Ascending aorta (tissue), 2 donors: ENCODE results near the gene CDH23. TPM values are rescaled to one million over a fixed set of nuclear protein-coding genes. Genes with fewer than 3 reads are reported as not detected.

Experiments used
- DNase-seq, 2 donors: peaks; one replicate each; pipeline ENCODE4 v3.0.0-alpha.2; 2019; ENCODE audit warnings: low spot score in 2 of 2
- H3K27ac ChIP-seq, 2 donors: fragments of 200-600 bp; sonication (generic); one replicate each; pipeline ENCODE4 v1.5.1; 2016 to 2017; ENCODE audit warnings: mild to moderate bottlenecking in 1 of 2
- H3K27me3 ChIP-seq: fragments of 200-600 bp; sonication (generic); one replicate; pipeline ENCODE4 v1.5.1; 2017
- H3K36me3 ChIP-seq, 2 donors: fragments of 200-600 bp; sonication (generic); one replicate each; pipeline ENCODE4 v1.5.1; 2016
- H3K4me1 ChIP-seq, 2 donors: fragments of 200-600 bp; sonication (generic); one replicate each; pipeline ENCODE4 v1.5.1; 2016 to 2017; ENCODE audit warnings: mild to moderate bottlenecking in 1 of 2
- H3K4me3 ChIP-seq, 2 donors: fragments of 200-600 bp; sonication (generic); one replicate each; pipeline ENCODE4 v1.5.1; 2016 to 2017; ENCODE audit warnings: mild to moderate bottlenecking in 1 of 2
- H3K9me3 ChIP-seq, 2 donors: fragments of 200-600 bp; sonication (generic); one replicate each; pipeline ENCODE4 v1.5.1; 2016
- intact Hi-C: fragments of 100-400 bp; cut with DNase I; formaldehyde crosslinking; loops from one replicate; pipeline ENCODE4 v1.15.1; 2023
- total RNA-seq: library from RNA; depleted of rRNA; stranded (reverse); fragments of >200 nt; gene quantifications from one replicate; pipeline ENCODE4 v1.1.0, GENCODE V29; 2016
- TF ChIP-seq, protein P1 (sequence below), 3 experiments: fragments of 200-600 bp in 2 of 3; fragments of 450-650 bp in 1 of 3; sonication (generic) in 2 of 3; IDR thresholded peaks; one replicate each; pipeline ENCODE4 v1.5.1; 2016 to 2019; ENCODE audit warnings: antibody characterized with exemption in 3 of 3, mild to moderate bottlenecking in 1 of 3, moderate library complexity in 1 of 3

CDH23 gene
- total RNA-seq, 1 donor from 2014 or later: 40.9 TPM

DNA sequence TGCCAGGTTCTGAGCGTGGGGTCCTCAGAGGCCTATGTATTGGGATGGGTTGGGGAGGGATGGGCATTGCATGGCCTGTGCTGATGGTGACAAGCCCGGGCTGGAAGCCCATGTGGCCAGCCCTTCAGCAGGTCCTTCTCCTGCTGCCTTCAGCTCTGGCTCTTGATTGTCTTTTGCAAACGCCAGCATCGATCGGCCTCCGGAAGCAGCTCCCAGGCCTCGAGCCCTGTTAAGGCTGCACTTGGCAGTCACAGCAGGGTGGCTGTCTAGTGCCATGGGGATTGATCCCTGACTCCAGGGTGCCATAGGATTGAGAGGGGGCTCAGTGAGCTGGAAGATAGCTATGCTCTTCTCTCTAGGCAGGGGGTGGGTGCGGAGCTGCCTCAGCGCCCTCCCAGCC, 51.4 kb downstream of the CDH23 start:
- TF ChIP-seq, protein P1, sequence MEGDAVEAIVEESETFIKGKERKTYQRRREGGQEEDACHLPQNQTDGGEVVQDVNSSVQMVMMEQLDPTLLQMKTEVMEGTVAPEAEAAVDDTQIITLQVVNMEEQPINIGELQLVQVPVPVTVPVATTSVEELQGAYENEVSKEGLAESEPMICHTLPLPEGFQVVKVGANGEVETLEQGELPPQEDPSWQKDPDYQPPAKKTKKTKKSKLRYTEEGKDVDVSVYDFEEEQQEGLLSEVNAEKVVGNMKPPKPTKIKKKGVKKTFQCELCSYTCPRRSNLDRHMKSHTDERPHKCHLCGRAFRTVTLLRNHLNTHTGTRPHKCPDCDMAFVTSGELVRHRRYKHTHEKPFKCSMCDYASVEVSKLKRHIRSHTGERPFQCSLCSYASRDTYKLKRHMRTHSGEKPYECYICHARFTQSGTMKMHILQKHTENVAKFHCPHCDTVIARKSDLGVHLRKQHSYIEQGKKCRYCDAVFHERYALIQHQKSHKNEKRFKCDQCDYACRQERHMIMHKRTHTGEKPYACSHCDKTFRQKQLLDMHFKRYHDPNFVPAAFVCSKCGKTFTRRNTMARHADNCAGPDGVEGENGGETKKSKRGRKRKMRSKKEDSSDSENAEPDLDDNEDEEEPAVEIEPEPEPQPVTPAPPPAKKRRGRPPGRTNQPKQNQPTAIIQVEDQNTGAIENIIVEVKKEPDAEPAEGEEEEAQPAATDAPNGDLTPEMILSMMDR (IDR thresholded peaks at IDR 0.05): no peak
- Histone ChIP-seq H3K36me3 (no peaks in the 10 kb centered on the region), H3K4me3 (no peak overlapping the region), H3K4me1 (no peaks in the 10 kb centered on the region), H3K9me3 (no peaks in the 10 kb centered on the region), H3K27me3 (no peaks in the 10 kb centered on the region), H3K27ac (no peak overlapping the region)
- intact Hi-C loops: no loop called here
- DNase-seq: no peak

DNA sequence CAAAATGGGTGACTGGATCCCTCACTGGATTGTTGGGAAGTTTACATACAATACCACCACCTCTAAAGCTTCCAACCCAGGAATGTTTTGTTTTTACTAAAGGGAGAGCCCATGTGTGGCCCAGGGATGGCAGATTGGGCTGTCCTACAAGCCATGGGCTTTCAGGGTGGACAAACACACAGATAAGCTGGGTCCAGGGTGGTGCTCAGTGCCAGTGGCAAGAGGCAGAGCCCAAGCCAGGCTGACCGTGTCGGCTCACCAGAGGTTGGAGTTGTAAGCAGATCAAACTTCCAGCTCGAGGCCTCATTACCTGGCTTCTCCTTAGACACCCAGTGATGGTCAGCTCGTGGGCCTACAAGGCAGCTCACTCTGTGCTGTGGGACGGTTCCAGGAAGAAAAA, 52.3 kb downstream of the CDH23 start:
- no peak overlapping the region for H3K27ac ChIP-seq
- H3K27me3 ChIP-seq: no peaks in the 10 kb centered on the region
- no peak for DNase-seq
- intact Hi-C loops: no loop called here
- H3K4me3 ChIP-seq: no peak overlapping the region
- TF ChIP-seq, protein P1 (IDR thresholded peaks at IDR 0.05): no peak
- H3K4me1 ChIP-seq: no peaks in the 10 kb centered on the region
- no peaks in the 10 kb centered on the region for H3K9me3 ChIP-seq
- H3K36me3 ChIP-seq: no peaks in the 10 kb centered on the region

DNA sequence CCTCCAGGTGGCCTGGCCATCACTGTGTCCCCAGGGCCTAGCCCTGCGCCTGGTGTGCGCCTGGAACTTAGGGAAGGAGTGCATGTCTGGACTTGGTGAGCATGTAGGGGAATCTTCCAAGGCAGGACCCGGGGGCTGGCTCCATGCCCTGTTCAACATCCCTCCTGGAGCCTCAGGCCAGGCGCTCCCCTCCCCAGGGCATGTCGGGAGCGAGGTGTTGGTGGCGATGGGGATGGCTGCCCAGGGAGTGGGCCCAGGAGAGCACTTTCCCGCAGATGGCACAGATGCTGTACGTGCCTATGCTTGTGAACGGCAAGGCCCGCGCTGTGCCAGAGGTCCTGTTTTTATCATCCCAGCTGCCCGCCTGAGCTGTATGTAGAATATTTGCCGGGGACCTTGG, 55.0 kb downstream of the CDH23 start:
- no peaks in the 10 kb centered on the region for H3K36me3 ChIP-seq
- no peak overlapping the region for H3K4me3 ChIP-seq
- TF ChIP-seq, protein P1 (IDR thresholded peaks at IDR 0.05): no peak
- no peaks in the 10 kb centered on the region for H3K4me1 ChIP-seq
- H3K9me3 ChIP-seq: no peaks in the 10 kb centered on the region
- intact Hi-C loops: no loop called here
- no peaks in the 10 kb centered on the region for H3K27me3 ChIP-seq
- no peak for DNase-seq
- no peak overlapping the region for H3K27ac ChIP-seq

DNA sequence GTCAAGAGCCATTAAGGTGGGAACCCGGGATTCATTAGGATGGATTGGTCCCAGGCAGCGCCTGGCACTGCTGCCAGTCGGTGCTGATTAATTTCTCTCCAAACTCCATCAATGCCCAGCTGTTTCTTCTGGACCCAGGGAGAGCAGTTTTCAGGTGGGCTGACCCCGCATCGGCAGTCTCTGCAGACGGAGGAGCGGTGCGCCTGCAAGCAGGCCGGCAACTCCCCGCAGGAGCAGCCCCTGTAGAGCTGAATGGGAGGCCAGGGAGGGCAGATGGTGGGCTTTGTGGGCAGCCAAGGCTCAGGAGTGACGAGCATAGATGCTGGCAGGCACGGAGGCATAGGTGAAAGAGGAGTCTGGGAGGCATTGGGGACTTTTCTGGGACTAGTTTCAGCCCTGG, 56.5 kb downstream of the CDH23 start:
- no peak overlapping the region for H3K4me3 ChIP-seq
- TF ChIP-seq, protein P1 (IDR thresholded peaks at IDR 0.05): no peak
- no peaks in the 10 kb centered on the region for H3K4me1 ChIP-seq
- H3K9me3 ChIP-seq: no peaks in the 10 kb centered on the region
- no peaks in the 10 kb centered on the region for H3K27me3 ChIP-seq
- intact Hi-C loops: no loop called here
- H3K36me3 ChIP-seq: no peaks in the 10 kb centered on the region
- H3K27ac ChIP-seq: no peak overlapping the region
- no peak for DNase-seq

DNA sequence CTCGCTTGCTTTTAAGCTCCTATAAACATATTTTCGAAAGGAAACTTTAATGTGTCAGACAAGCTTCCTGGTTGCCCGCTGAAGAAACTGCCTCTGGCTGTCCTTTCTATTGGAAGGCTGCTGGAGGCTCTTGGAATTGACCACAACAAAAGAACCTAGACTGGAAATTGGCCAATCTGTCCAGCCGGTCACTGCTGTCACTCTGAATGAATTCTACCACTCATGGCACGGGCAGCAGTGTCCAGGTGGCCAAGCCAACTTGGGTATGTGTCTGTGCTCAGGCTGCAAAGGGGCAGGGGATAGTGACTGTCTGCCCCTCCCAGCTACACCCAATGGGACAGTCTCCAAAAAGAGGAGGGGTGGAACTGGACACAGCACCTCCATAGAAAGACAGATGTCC, 57.6 kb downstream of the CDH23 start:
- no peak overlapping the region for H3K4me3 ChIP-seq
- TF ChIP-seq, protein P1 (IDR thresholded peaks at IDR 0.05): no peak
- H3K36me3 ChIP-seq: no peaks in the 10 kb centered on the region
- no peaks in the 10 kb centered on the region for H3K27me3 ChIP-seq
- no peaks in the 10 kb centered on the region for H3K9me3 ChIP-seq
- H3K27ac ChIP-seq: no peak overlapping the region
- intact Hi-C loops: no loop called here
- no peaks in the 10 kb centered on the region for H3K4me1 ChIP-seq
- no peak for DNase-seq

DNA sequence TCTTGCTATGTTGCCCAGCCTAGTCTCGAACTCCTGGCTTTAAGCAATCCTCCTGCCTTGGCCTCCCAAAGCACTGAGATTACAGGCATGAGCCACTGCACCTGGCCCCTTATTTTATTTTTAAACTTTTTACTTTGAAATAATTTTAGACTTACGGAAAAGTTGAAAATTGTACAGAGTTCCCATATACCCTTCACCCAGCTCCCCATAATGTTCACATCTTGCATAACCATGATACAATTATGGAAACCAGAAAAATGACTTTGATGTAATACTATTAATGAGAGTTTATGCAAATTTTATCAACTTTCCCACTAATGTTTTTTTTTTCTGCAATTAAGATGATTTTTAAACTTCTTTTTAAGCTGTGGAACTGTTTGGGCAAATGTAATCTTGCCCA, 58.3 kb downstream of the CDH23 start:
- H3K27me3 ChIP-seq: no peaks in the 10 kb centered on the region
- H3K4me3 ChIP-seq: no peak overlapping the region
- no peaks in the 10 kb centered on the region for H3K4me1 ChIP-seq
- H3K9me3 ChIP-seq: no peaks in the 10 kb centered on the region
- TF ChIP-seq, protein P1 (IDR thresholded peaks at IDR 0.05): no peak
- DNase-seq: no peak
- intact Hi-C loops: no loop called here
- H3K27ac ChIP-seq: no peak overlapping the region
- H3K36me3 ChIP-seq: no peaks in the 10 kb centered on the region
